Small intestine (tissue), 7 donors: ENCODE results near the gene C13orf42. TPM values are rescaled to one million over a fixed set of nuclear protein-coding genes. Genes with fewer than 3 reads are reported as not detected.
"Not testable (repeated sequence)": the region's sequence is repeated elsewhere in the genome, so short reads cannot be mapped to it uniquely, and the experiment has no call there.

ENCODE experiments used
- DNase-seq, 2 donors: peaks; one replicate each; pipeline versions ENCODE4 v3.0.0 to v3.0.0-alpha.2; 2013
- FAIRE-seq: peaks from 2 replicates; lab custom pipeline; 2012; peaks lifted over from hg19 to GRCh38; lab: Jason Lieb, UNC
- H3K27ac ChIP-seq, 3 donors: one replicate each; pipeline ENCODE4 v1.5.1; 2013; ENCODE audit warnings: low read length in 2 of 3, mild to moderate bottlenecking in 2 of 3, control low read depth in 1 of 3, inconsistent platforms in 1 of 3, low read depth in 1 of 3, moderate library complexity in 1 of 3
- H3K27me3 ChIP-seq, 3 donors: one replicate each; pipeline ENCODE4 v1.6.1; 2013; ENCODE audit warnings: low read length in 3 of 3, inconsistent platforms in 1 of 3; ENCODE audit not compliant: control insufficient read depth in 3 of 3, insufficient read depth in 3 of 3
- H3K36me3 ChIP-seq, 3 donors: one replicate each; pipeline ENCODE4 v1.6.1; 2013; ENCODE audit warnings: low read length in 3 of 3, inconsistent platforms in 1 of 3, low read depth in 1 of 3, mild to moderate bottlenecking in 1 of 3, moderate library complexity in 1 of 3; ENCODE audit not compliant: control insufficient read depth in 3 of 3, insufficient read depth in 2 of 3
- H3K4me1 ChIP-seq, 3 donors: one replicate each; pipeline ENCODE4 v1.6.1; 2013; ENCODE audit warnings: low read length in 2 of 3, inconsistent platforms in 1 of 3, low read depth in 1 of 3, mild to moderate bottlenecking in 1 of 3, moderate library complexity in 1 of 3; ENCODE audit not compliant: control insufficient read depth in 3 of 3, insufficient read depth in 2 of 3
- H3K4me3 ChIP-seq, 3 donors: one replicate each; pipeline ENCODE4 v1.5.1; 2013; ENCODE audit warnings: low read length in 3 of 3, control low read depth in 1 of 3, inconsistent platforms in 1 of 3, low read depth in 1 of 3, mild to moderate bottlenecking in 1 of 3, moderate library complexity in 1 of 3
- H3K9me3 ChIP-seq, 2 donors: one replicate each; pipeline ENCODE4 v1.6.1; 2013; ENCODE audit warnings: low read depth in 1 of 2, low read length in 1 of 2; ENCODE audit not compliant: control insufficient read depth in 2 of 2, insufficient read depth in 1 of 2
- WGBS, 3 donors: extraction: QIAGEN DNeasy Blood & Tissue Kit; methylation state at CpG; one replicate each; pipeline ENCODE4 v1.1.7; 2013; 5-methylcytosine and 5-hydroxymethylcytosine counted together
- polyA plus RNA-seq, 4 donors: library from polyadenylated mRNA; stranded (reverse) in 3 of 4; unstranded in 1 of 4; fragments of 200-250 nt in 3 of 4; fragments of 120-200 nt in 1 of 4; gene quantifications; one replicate each; pipeline versions ENCODE4 v1.2.1 to v1.2.3, GENCODE V29; 2013
- donor health status: healthy with polysubstance abuse.
- donor health status: control.
- donor health status: control.
- donor health status: Bipolar disorder and iron deficiency.
- donor health status: healthy.

The C13orf42 gene
- polyA plus RNA-seq, 4 donors = not detected

DNA sequence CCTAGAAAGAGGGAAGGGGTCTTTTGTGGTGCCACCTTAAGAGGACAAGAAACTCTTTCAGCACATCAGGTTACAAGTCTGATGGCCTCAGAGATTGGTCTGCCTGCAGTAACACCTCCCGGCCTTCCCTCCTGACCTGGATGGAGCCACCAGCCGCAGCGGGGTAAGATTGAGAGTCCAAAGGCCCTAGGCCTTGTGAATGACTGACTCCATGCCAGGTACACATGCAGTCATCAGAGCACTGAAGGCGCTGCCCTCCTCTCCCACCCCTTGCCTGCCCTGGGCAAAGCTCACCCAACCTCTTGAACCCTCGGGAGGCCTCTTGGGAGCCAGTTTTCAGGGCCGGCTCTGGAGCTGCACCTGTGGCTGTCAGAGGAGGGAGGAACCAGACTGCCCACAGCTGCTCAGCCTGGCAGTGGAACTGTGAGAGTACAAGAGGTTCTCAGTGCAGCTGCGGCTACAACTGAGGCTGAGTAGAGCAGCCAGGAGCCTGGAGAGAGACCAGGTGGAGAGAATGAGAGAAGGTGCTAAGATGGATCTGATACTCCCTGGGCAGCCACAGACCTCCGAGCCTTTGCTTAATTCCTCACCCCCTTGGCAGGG is 23.8 kb upstream of the C13orf42 start:
- H3K9me3 ChIP-seq = peaks cover 0 to 3% of the 10 kb centered on the region in 2 donors
- H3K27ac ChIP-seq = no peak overlapping the region
- H3K4me3 ChIP-seq = no peak overlapping the region
- DNase-seq (peak; percentile 4 to 57), FAIRE-seq (no peak)
- H3K4me1 ChIP-seq = no peaks in the 10 kb centered on the region
- H3K36me3 ChIP-seq = no peaks in the 10 kb centered on the region
- WGBS, 3 donors = 18 to 62% (median 40%) methylated on average over 8 of the region's 8 CpGs
- no peaks in the 10 kb centered on the region for H3K27me3 ChIP-seq

DNA sequence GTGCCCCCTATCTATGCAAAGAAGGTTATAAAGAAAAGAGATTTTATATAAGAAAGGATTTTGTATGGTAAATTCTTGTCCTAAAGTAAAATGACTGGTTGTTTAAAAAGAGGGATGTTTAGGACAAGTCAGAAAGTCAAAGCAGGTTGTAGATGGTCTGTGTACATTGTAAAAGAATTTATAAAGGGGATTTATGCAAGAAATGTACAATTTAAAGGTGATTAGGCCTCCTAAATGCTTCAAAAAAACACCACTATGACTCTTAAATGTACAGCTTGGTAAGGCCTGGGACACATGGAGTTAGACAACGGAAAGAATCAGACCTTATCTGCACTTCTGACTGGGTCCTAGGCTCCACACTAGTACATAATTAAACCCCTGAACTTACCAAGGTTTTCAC is 19.3 kb upstream of the C13orf42 start:
- FAIRE-seq (no peak), DNase-seq (no peak)
- Histone ChIP-seq H3K36me3 (no peaks in the 10 kb centered on the region), H3K9me3 (peaks cover 0 to 3% of the 10 kb centered on the region in 2 donors), H3K4me1 (no peaks in the 10 kb centered on the region), H3K27ac (no peak overlapping the region), H3K27me3 (no peaks in the 10 kb centered on the region), H3K4me3 (no peak overlapping the region)
- WGBS, 3 donors = 83 to 94% (median 89%) methylated on average over 1 of the region's 1 CpG

- peak; percentile 60 to 63 for DNase-seq
- 12 to 28% (median 20%) methylated on average over 7 of the region's 7 CpGs for WGBS, 3 donors
- no peak for FAIRE-seq
Observed at GRCh38 chr13:51125495-51126226, 14.6 kb upstream of the C13orf42 start.

GRCh38 chr13:51122868-51123566 is 11.9 kb upstream of the C13orf42 start:
- FAIRE-seq = no peak
- Histone ChIP-seq H3K36me3 (no peaks in the 10 kb centered on the region), H3K9me3 (peaks cover 0 to 3% of the 10 kb centered on the region in 2 donors), H3K4me3 (no peak overlapping the region), H3K4me1 (no peaks in the 10 kb centered on the region), H3K27ac (no peak overlapping the region), H3K27me3 (peaks cover 0 to 2% (median 0%) of the 10 kb centered on the region in 3 donors)
- peak in 1 of 2 donors; percentile 22 for DNase-seq
- 4 to 23% (median 8%) methylated on average over 6 of the region's 6 CpGs for WGBS, 3 donors

More at GRCh38 chr13:51125495-51126226, 14.6 kb upstream of the C13orf42 start:
- Histone ChIP-seq H3K4me1 (no peaks in the 10 kb centered on the region), H3K9me3 (no peaks in the 10 kb centered on the region), H3K36me3 (no peaks in the 10 kb centered on the region), H3K27ac (no peak overlapping the region), H3K4me3 (no peak overlapping the region), H3K27me3 (peaks cover 0 to 2% (median 0%) of the 10 kb centered on the region in 3 donors)

DNA sequence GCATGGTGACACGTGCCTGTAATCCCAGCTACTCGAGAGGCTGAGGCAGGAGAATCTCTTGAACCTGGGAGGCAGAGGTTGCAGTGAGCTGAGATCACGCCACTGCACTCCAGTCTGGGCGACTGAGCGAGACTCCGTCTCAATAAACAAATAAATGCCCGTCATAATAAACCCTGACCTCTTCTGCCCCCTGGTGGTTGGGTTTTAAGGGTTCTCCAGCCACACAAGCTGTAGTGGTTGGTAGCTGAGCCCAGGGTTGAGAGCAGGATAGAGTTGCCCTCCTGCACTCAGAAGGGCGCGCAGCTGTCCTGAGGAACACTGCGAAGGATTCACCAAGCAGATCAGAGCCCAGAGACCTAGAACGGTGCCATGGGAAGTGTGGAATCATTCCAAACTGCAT is 9.8 kb upstream of the C13orf42 start:
- not testable (repeated sequence) for H3K27me3 ChIP-seq, DNase-seq, H3K27ac ChIP-seq, H3K9me3 ChIP-seq, H3K4me1 ChIP-seq, FAIRE-seq, H3K36me3 ChIP-seq, H3K4me3 ChIP-seq
- 74 to 80% (median 75%) methylated on average over 11 of the region's 11 CpGs for WGBS, 3 donors

- peaks cover 0 to 2% (median 0%) of the 10 kb centered on the region in 3 donors for H3K27me3 ChIP-seq
- H3K4me1 ChIP-seq = no peaks in the 10 kb centered on the region
- H3K27ac ChIP-seq = no peak overlapping the region
- FAIRE-seq (no peak), DNase-seq (no peak)
- H3K9me3 ChIP-seq = peaks cover 0 to 8% of the 10 kb centered on the region in 2 donors
- no peak overlapping the region for H3K4me3 ChIP-seq
- H3K36me3 ChIP-seq = no peaks in the 10 kb centered on the region
- 59 to 83% (median 64%) methylated on average over 4 of the region's 4 CpGs for WGBS, 3 donors
Observed at GRCh38 chr13:51118809-51119431, 7.8 kb upstream of the C13orf42 start.

GRCh38 chr13:51113969-51114368 is 2.9 kb upstream of the C13orf42 start:
- no peaks in the 10 kb centered on the region for H3K27me3 ChIP-seq
- DNase-seq (no peak), FAIRE-seq (no peak)
- no peak overlapping the region for H3K4me3 ChIP-seq
- H3K36me3 ChIP-seq = no peaks in the 10 kb centered on the region
- no peak overlapping the region for H3K27ac ChIP-seq
- peaks cover 0 to 8% of the 10 kb centered on the region in 2 donors for H3K9me3 ChIP-seq
- no peaks in the 10 kb centered on the region for H3K4me1 ChIP-seq

- no peak for FAIRE-seq
- WGBS, 3 donors = 69 to 81% (median 72%) methylated on average over 12 of the region's 12 CpGs
- Histone ChIP-seq H3K27ac (no peak overlapping the region), H3K36me3 (no peaks in the 10 kb centered on the region), H3K27me3 (no peaks in the 10 kb centered on the region), H3K4me3 (no peak overlapping the region), H3K4me1 (no peaks in the 10 kb centered on the region), H3K9me3 (peaks cover 0 to 8% of the 10 kb centered on the region in 2 donors)
- DNase-seq = no peak
Observed at GRCh38 chr13:51113186-51113881, 2.3 kb upstream of the C13orf42 start.
